GM12865 (cell line): Measurements from ENCODE around the gene NUP153.

ENCODE experiments used
- DNase-seq: peaks from one replicate; pipeline ENCODE4 v3.0.0; 2010; ENCODE audit warnings: low read depth
- H3K4me3 ChIP-seq: 2 replicates; pipeline ENCODE4 v1.5.1; 2011; ENCODE audit warnings: mild to moderate bottlenecking, low read depth, low read length, control low read depth
- CTCF ChIP-seq: IDR thresholded peaks from 2 replicates; pipeline ENCODE4 v1.5.1; 2011; ENCODE audit warnings: low read length, control low read depth, low read depth, inconsistent platforms; ENCODE audit not compliant: insufficient read depth; ENCODE audit errors: missing control alignments

The NUP153 gene

DNA sequence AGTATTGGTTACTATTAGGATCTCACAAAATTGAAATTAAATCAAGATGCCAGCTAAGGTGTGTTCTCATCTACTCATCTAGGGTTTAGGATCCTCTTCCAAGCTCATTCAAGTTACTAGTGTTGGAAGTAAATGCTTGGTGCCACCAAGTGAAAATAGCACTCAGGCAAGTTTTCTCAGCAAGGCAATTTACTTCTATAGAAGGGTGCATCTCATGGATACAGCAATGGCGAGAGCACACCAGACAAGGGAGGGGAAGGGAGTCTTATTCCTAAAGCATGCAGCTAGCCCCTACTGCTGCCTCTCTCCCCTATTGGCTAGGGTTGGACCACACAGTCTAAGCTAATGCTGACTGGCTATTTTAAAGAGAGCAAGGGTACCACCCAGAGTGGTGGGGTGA is 129.7 kb downstream of the NUP153 start:
- H3K4me3 ChIP-seq: no peak overlapping the region
- DNase-seq: no peak
- TF ChIP-seq CTCF: no peak

- no peak overlapping the region for H3K4me3 ChIP-seq
- no peak for DNase-seq
- TF ChIP-seq CTCF: no peak
Measured at GRCh38 chr6:17574866-17575560, 131.7 kb downstream of the NUP153 start.

GRCh38 chr6:17565399-17565798 is 141.3 kb downstream of the NUP153 start:
- DNase-seq: no peak
- H3K4me3 ChIP-seq: no peak overlapping the region
- TF ChIP-seq CTCF: no peak
